Thyroid gland (tissue), 4 donors: ENCODE results near the gene SKIDA1.

Source experiments
- CTCF ChIP-seq, 6 experiments: fragments of 200-600 bp in 3 of 6; fragments of 450-650 bp in 3 of 6; sonication (generic) in 3 of 6; IDR thresholded peaks; one replicate each; pipeline ENCODE4 v1.5.1; 2016 to 2019; ENCODE audit warnings: antibody characterized with exemption in 6 of 6, mild to moderate bottlenecking in 2 of 6, inconsistent platforms in 1 of 6, moderate library complexity in 1 of 6
- POLR2A ChIP-seq, 2 donors: fragments of 450-650 bp; IDR thresholded peaks; one replicate each; pipeline ENCODE4 v1.6.1; 2017; ENCODE audit warnings: antibody characterized with exemption in 2 of 2, mild to moderate bottlenecking in 2 of 2, moderate library complexity in 1 of 2

DNA sequence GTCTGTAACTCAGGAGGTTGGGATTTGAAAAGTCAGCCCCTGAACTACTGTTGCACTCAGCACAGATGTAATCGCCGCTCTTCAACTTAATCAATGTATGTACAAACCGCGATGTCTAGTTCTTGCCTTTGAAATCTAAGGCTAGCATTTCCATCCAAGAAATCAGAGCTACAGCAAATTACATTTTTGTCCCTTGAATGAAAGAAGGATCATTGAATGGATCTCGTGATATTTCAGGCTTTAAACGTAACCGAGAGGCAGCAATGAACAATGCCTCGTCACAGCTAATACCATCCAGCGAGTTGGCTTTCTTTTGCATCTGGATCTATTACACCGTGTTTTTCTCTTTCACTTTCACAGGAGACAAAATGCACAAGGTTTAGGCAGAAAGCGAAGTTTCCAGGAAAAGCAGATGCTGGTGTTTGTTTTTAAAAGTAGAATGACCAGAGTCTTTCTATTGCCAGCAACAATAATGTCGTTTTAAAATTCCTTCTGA, 5.5 kb downstream of the SKIDA1 start:
- no peak for TF ChIP-seq CTCF (IDR thresholded peaks at IDR 0.05)
- peak in 1 of 2 donors; percentile 40 for TF ChIP-seq POLR2A (IDR thresholded peaks at IDR 0.05)
